Bronchial epithelial cell (primary cell): Measurements from ENCODE around the gene RFTN1. TPM values are rescaled to one million over a fixed set of nuclear protein-coding genes. Genes with fewer than 3 reads are reported as not detected.
A peak's percentile ranks its signal among the peaks of the same experiment; 100 is the strongest.
"Not testable (repeated sequence)": the region's sequence is repeated elsewhere in the genome, so short reads cannot be mapped to it uniquely, and the experiment has no call there.

ENCODE experiments used
- DNase-seq: peaks from one replicate; pipeline ENCODE4 v3.0.0-alpha.2; 2010; ENCODE audit warnings: low read depth
- FAIRE-seq: peaks from 2 replicates; lab custom pipeline; 2011; peaks lifted over from hg19 to GRCh38; lab: Jason Lieb, UNC
- H3K27me3 ChIP-seq: 2 replicates; pipeline ENCODE4 v1.5.1; 2011; ENCODE audit warnings: low read length; ENCODE audit not compliant: control insufficient read depth, insufficient read depth
- H3K36me3 ChIP-seq: 2 replicates; pipeline ENCODE4 v1.5.1; 2011; ENCODE audit warnings: low read length; ENCODE audit not compliant: control insufficient read depth, insufficient read depth
- H3K4me3 ChIP-seq: 2 replicates; pipeline ENCODE4 v1.5.1; 2011; ENCODE audit warnings: mild to moderate bottlenecking, low read depth, low read length, control low read depth
- total RNA-seq: library from RNA; depleted of rRNA; stranded (reverse); fragments of >200 nt; gene quantifications from 2 replicates; pipeline ENCODE4 v1.2.1, GENCODE V29; 2014
- TF ChIP-seq, protein P1 (sequence below): IDR thresholded peaks from 2 replicates; pipeline ENCODE4 v1.5.1; 2011; ENCODE audit warnings: mild to moderate bottlenecking, moderate library complexity, low read length, control low read depth, inconsistent platforms; ENCODE audit not compliant: insufficient read depth, severe bottlenecking

The RFTN1 gene
- total RNA-seq, 1 donor from 2014 or later: 9.2 TPM

DNA sequence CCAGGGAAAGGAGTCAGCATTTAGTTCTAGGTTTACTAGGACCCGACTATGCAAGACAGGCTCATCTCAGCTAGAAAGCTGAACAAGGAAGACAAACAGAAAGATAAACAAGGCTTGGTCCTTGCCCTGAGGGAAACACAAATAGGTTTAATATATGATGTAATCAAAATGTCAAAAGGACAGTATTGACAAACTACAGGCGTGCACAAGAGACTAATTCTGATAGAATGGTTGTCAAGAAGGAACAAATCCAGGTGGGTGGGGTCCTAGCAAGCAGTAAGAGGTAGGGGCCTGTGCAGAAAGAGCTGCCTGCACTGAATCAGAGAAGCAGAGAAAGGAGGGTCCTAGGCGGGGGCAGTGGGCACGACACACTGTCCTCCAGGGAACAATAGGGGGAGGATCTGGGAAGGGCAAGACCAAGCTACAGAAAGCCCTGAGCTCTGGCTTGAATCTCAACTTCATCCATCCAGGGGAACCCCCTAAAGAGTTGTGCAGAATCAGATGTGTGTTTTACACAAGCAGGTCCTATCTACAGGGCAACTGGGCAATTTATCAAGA, 23.4 kb downstream of the RFTN1 start:
- DNase-seq (peak; percentile 29), FAIRE-seq (no peak)
- Histone ChIP-seq H3K36me3 (peaks cover 2% of the 10 kb centered on the region), H3K27me3 (no peaks in the 10 kb centered on the region), H3K4me3 (no peak overlapping the region)
- TF ChIP-seq, protein P1, sequence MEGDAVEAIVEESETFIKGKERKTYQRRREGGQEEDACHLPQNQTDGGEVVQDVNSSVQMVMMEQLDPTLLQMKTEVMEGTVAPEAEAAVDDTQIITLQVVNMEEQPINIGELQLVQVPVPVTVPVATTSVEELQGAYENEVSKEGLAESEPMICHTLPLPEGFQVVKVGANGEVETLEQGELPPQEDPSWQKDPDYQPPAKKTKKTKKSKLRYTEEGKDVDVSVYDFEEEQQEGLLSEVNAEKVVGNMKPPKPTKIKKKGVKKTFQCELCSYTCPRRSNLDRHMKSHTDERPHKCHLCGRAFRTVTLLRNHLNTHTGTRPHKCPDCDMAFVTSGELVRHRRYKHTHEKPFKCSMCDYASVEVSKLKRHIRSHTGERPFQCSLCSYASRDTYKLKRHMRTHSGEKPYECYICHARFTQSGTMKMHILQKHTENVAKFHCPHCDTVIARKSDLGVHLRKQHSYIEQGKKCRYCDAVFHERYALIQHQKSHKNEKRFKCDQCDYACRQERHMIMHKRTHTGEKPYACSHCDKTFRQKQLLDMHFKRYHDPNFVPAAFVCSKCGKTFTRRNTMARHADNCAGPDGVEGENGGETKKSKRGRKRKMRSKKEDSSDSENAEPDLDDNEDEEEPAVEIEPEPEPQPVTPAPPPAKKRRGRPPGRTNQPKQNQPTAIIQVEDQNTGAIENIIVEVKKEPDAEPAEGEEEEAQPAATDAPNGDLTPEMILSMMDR: no peak

DNA sequence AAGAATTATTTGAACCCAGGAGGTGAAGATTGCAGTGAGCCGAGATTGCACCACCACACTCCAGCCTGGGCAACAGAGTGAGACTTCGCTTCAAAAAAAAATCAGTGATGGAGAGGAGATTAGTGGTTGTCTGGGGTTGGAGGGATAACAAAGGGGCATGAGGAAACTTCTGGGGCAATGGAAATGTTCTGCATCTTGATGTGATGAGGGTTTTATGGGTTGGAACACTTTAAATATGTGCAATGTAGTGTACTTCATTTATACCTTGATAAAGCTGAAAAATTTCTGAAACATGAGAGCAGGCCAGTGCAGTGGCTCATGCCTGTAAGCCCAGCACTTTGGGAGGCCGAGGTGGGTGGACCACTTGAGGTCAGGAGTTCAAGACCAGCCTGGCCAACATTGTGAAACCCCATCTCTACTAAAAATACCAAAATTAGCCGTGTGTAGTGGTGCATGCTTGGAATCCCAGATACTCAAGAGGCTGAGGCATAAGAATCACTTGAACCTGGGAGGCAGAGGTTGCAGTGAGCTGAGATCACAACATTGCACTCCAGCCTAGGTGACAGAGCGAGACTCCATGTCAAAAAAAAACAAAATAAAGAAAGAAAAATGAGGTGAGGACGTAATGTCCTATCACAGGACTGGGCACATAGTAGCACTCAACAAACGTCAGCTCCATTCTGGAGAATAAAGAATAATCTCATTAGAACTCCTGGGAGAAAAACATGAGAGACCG, 24.0 kb downstream of the RFTN1 start:
- not testable (repeated sequence) for FAIRE-seq, H3K36me3 ChIP-seq

DNA sequence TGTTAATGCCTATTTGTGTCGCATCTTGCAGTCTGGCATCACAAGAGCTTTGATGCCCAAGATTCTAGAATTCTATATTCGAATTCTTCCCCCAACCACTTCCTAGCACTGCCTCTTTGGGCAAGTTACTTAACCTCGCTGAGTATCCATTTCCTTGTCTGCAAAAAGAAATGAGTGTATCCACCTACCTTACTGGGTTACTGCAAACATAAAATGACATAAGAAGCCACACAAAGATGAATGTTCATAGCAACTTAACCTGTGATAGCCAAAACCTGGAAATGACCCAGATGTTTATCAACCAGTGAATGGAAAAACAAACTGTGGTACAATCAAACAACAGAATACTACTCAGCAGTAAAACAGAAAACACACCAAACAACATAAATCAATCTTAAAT, 24.9 kb downstream of the RFTN1 start:
- no peak for FAIRE-seq
- TF ChIP-seq, protein P1: no peak
- H3K4me3 ChIP-seq: no peak overlapping the region
- no peak for DNase-seq
- no peaks in the 10 kb centered on the region for H3K27me3 ChIP-seq
- H3K36me3 ChIP-seq: peaks cover 2% of the 10 kb centered on the region

More for the DNA sequence above, 24.0 kb downstream of the RFTN1 start:
- DNase-seq, H3K4me3 ChIP-seq, H3K27me3 ChIP-seq: not testable (repeated sequence)

DNA sequence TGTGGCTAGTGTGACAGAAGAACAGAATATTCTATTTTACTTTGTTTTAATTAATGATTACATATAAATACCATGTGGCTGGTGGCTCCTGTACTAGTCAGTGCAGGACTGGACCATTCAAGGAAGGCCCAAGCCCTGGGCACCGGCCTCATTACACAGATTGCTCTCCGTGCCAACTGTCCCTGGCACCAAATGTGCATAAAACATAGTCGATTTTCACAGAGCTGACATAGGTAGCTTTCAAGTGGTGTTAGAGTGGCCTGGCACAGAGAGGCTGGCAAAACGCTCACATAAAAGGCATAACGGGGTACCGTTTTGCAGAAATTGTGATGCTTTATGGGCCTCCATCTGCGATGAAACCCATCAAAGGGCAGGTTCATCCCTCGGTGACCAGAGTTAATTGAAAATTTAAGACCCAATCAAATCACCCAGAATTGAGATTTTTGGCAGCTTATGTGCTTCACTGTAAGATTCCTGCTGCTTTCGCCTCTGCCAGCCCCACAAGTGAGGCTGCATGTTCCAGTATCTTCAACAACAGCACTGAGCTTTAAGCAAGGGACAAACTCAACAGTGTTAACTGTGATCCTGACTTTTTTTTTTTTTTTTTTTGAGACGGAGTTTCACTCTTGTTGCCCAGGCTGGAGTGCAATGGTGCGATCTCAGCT, 25.9 kb downstream of the RFTN1 start:
- FAIRE-seq (no peak), DNase-seq (no peak)
- H3K4me3 ChIP-seq: no peak overlapping the region
- peaks cover 2% of the 10 kb centered on the region for H3K36me3 ChIP-seq
- TF ChIP-seq, protein P1: no peak
- no peaks in the 10 kb centered on the region for H3K27me3 ChIP-seq

DNA sequence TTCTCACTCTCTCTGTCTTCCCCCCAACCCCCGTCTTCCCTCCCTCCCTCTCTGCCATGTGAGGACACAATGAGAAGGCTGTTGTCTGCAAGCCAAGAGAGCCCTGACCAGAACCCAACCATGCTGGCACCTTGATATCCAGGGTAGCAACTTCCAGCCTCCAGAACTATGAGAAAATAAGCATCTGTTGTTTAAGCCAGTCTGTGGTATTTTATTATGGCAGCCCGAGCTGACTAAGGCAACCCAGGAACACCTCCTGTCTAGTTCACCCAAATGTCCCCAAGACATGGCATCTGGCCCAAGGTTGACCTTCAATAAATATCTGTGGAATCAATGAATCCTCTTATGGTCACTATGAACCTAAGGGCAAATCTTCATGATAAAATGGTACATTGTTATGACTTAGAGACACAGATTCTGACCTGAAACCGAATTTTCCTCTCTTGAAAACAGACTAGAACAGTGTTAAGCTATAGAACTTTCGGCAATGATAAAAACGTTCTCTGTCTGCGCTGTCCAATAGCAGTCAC, 26.5 kb downstream of the RFTN1 start:
- Histone ChIP-seq H3K4me3 (no peak overlapping the region), H3K36me3 (peaks cover 2% of the 10 kb centered on the region), H3K27me3 (no peaks in the 10 kb centered on the region)
- DNase-seq: no peak
- FAIRE-seq: no peak
- TF ChIP-seq, protein P1: no peak

DNA sequence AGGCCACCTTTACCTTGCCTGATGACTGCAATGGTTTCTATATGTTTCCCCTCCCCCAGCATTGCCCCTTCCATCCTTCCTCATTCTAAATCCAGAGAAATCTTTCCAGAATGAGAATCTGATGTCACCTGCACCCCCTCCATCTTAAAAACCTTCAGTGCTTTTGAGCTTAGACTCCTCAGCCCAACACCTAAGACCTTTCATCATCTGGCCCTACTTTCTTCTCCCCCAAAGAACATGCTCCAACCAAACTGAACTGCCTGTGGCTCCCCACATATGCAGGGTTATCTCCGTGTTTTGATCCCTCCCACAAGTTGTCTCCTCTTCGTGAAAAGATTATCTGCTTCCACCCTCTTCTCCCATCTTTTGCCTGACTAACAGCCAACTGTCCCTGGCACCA, 27.3 kb downstream of the RFTN1 start:
- H3K27me3 ChIP-seq: no peaks in the 10 kb centered on the region
- H3K4me3 ChIP-seq: no peak overlapping the region
- TF ChIP-seq, protein P1: no peak
- no peak for DNase-seq
- no peak for FAIRE-seq
- peaks cover 2% of the 10 kb centered on the region for H3K36me3 ChIP-seq
